Breast epithelium (tissue), 4 donors: ENCODE measurements around the gene EEF1E1. TPM values are rescaled to one million over a fixed set of nuclear protein-coding genes. Genes with fewer than 3 reads are reported as not detected.

Experiments used
- DNase-seq, 2 donors: peaks; one replicate each; pipeline ENCODE4 v3.0.0-alpha.2; 2019; ENCODE audit warnings: low spot score in 2 of 2
- H3K27ac ChIP-seq, 2 donors: fragments of 200-600 bp; sonication (generic) in 1 of 2; one replicate each; pipeline ENCODE4 v1.5.1; 2016 to 2019; ENCODE audit warnings: mild to moderate bottlenecking in 1 of 2
- H3K27me3 ChIP-seq, 2 donors: fragments of 200-600 bp; sonication (generic) in 1 of 2; one replicate each; pipeline versions ENCODE4 v1.5.1 to v1.6.0; 2017 to 2019; ENCODE audit warnings: control low read depth in 1 of 2, mild to moderate bottlenecking in 1 of 2
- H3K36me3 ChIP-seq: fragments of 200-600 bp; one replicate; pipeline ENCODE4 v1.5.1; 2019
- H3K4me1 ChIP-seq, 2 donors: fragments of 200-600 bp; sonication (generic); one replicate each; pipeline ENCODE4 v1.5.1; 2016 to 2019; ENCODE audit warnings: control low read depth in 1 of 2
- H3K4me3 ChIP-seq, 3 donors: fragments of 200-600 bp; sonication (generic); 1 replicate in 2 of 3; 2 replicates in 1 of 3; pipeline ENCODE4 v1.5.1; 2016 to 2019; ENCODE audit warnings: mild to moderate bottlenecking in 3 of 3, moderate library complexity in 2 of 3
- H3K9me3 ChIP-seq, 2 donors: fragments of 200-600 bp; sonication (generic) in 1 of 2; one replicate each; pipeline ENCODE4 v1.5.1; 2016 to 2019; ENCODE audit warnings: control low read depth in 1 of 2
- POLR2A ChIP-seq: fragments of 450-650 bp; IDR thresholded peaks from one replicate; pipeline ENCODE4 v1.6.1; 2016; ENCODE audit warnings: antibody characterized with exemption, mild to moderate bottlenecking, moderate library complexity
- POLR2AphosphoS5 ChIP-seq, 3 donors: sonication (generic); formaldehyde crosslinking; IDR thresholded peaks; one replicate each; pipeline ENCODE4 v1.6.1; 2017; ENCODE audit warnings: antibody characterized with exemption in 3 of 3
- intact Hi-C: fragments of 100-400 bp; cut with DNase I; formaldehyde crosslinking; loops from one replicate; pipeline ENCODE4 v1.15.1; 2023; ENCODE audit warnings: low total_unique reads
- total RNA-seq, 3 donors: library from RNA; depleted of rRNA; stranded (reverse); fragments of >200 nt; gene quantifications; one replicate each; pipeline ENCODE4 v1.1.0, GENCODE V29; 2016
- TF ChIP-seq, protein P1 (sequence below), 3 donors: fragments of 450-650 bp; IDR thresholded peaks; one replicate each; pipeline ENCODE4 v1.5.1; 2016 to 2017; ENCODE audit warnings: antibody characterized with exemption in 3 of 3, mild to moderate bottlenecking in 3 of 3, moderate library complexity in 3 of 3

EEF1E1 gene
- total RNA-seq, 3 donors from 2014 or later, result 18.9 to 48.5 (median 39.1) TPM

DNA sequence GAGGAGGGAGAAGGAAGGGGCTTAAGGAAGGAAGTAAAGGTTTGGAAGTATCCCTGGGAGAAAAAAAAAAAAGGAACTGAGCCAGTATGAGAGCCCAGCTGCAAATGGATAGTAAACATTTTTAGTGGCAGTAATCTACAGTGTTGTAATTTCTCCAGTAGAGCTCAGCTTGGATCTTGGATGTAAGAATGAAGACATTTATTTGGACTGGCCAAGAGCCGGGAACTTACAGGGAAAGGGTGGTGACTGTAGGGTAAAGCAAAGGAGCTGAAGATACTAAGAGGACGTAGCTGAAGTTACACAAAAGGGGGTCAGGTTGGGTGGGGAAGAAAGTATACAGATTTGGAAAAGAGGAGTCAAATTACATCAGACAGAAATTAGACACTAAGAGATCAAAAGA, 13.5 kb downstream of the EEF1E1 start:
- DNase-seq, result no peak
- intact Hi-C loops, result no loop called here
- Histone ChIP-seq H3K9me3 (no peaks in the 10 kb centered on the region), H3K4me3 (no peak overlapping the region), H3K27me3 (no peaks in the 10 kb centered on the region), H3K4me1 (no peaks in the 10 kb centered on the region), H3K36me3 (no peaks in the 10 kb centered on the region), H3K27ac (no peak overlapping the region)
- TF ChIP-seq POLR2A, result no peak
- TF ChIP-seq, protein P1, sequence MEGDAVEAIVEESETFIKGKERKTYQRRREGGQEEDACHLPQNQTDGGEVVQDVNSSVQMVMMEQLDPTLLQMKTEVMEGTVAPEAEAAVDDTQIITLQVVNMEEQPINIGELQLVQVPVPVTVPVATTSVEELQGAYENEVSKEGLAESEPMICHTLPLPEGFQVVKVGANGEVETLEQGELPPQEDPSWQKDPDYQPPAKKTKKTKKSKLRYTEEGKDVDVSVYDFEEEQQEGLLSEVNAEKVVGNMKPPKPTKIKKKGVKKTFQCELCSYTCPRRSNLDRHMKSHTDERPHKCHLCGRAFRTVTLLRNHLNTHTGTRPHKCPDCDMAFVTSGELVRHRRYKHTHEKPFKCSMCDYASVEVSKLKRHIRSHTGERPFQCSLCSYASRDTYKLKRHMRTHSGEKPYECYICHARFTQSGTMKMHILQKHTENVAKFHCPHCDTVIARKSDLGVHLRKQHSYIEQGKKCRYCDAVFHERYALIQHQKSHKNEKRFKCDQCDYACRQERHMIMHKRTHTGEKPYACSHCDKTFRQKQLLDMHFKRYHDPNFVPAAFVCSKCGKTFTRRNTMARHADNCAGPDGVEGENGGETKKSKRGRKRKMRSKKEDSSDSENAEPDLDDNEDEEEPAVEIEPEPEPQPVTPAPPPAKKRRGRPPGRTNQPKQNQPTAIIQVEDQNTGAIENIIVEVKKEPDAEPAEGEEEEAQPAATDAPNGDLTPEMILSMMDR (IDR thresholded peaks at IDR 0.05), result no peak
- TF ChIP-seq POLR2AphosphoS5 (IDR thresholded peaks at IDR 0.05), result no peak

DNA sequence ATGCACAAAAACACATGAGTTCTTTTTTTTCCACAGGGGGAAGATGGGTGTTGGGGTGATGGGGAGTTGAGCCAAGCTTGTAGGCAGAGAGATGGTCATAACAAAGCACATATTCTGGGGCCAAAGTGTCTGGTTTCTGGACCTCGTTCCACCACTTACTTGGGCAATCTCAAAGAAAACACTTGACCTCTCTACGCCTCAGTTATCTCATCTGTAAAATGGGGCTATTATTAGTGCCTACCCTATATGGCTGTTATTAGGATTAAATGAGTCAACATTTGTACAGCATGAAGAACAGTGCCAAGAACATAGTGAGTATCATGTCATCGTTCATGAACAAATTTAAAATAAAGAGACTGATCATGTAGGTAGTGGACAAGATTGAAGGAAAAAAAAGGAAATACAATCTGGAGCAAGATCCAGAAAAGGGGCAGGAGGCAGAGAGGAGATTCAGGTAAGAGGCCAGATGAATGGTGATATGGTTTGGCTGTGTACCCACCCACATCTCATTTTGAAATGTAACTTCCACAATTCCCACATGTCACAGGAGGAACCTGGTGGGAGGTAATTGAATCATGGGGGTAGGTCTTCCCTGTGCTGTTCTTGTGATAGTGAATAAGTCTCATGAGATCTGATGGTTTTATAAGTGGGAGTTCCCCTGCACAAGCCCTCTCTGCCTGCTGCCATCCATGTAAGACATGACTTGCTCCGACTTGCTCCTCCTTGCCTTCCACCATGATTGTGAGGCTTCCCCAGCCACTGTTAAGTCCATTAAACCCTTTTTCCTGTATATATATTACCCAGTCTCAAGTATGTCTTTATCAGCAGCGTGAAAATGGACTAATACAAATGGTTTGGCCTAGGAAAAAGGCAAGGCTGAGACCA, 14.2 kb downstream of the EEF1E1 start:
- Histone ChIP-seq H3K27me3 (no peaks in the 10 kb centered on the region), H3K27ac (no peak overlapping the region), H3K4me1 (no peaks in the 10 kb centered on the region), H3K36me3 (no peaks in the 10 kb centered on the region), H3K9me3 (no peaks in the 10 kb centered on the region), H3K4me3 (no peak overlapping the region)
- TF ChIP-seq POLR2A (no peak), POLR2AphosphoS5 (IDR thresholded peaks at IDR 0.05) (no peak)
- TF ChIP-seq, protein P1 (IDR thresholded peaks at IDR 0.05), result no peak
- intact Hi-C loops, result no loop called here
- DNase-seq, result no peak

DNA sequence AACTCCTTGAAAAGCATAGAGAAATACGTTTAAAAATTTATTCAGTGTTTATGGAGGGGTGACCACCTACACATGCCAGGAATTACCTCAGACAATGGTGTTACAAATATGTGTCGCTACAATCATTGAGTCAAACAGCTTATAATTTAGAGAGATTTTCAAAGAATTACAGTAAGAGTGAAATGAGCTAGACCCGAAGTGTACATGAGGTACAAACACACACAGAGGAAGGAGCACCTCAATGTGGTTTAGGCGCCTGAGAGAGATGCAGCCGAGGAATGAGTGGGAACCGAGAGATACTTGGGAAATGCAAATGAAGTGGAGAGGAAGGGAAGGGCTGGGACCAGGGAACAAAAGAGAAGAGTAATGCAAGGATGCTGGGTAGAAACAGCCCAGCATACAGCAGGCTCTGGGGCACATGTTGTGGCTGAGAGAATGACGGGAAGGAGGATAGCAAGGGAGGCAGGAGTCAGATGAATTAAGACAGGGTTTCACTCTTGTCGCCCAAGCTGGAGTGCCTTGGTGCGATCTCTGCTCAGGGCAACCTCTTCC, 15.5 kb downstream of the EEF1E1 start:
- DNase-seq, result no peak
- intact Hi-C loops, result no loop called here
- Histone ChIP-seq H3K9me3 (no peaks in the 10 kb centered on the region), H3K4me1 (no peaks in the 10 kb centered on the region), H3K4me3 (no peak overlapping the region), H3K36me3 (no peaks in the 10 kb centered on the region), H3K27ac (no peak overlapping the region), H3K27me3 (no peaks in the 10 kb centered on the region)
- TF ChIP-seq POLR2A, result no peak
- TF ChIP-seq, protein P1 (IDR thresholded peaks at IDR 0.05), result no peak
- TF ChIP-seq POLR2AphosphoS5 (IDR thresholded peaks at IDR 0.05), result no peak

DNA sequence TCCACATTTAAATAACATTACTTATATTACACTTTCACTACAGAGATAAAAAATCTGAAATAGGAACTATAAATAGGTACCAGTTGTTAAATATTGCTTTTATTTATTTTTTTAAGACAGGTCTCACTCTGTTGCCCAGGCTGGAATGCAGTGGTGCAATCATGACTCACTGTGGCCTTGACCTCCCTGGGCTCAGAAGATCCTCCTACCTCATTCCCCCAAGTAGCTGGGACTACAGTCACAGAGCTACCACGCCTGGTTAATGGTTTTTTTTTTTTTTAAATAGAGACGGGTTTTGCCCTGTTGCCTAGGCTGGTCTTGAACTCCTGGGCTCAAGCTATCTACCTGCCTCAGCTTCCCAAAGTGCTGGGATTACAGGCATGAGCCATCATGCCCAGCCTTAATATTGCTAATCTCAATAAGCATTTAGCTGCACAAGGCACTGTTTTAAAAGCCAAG, 17.3 kb downstream of the EEF1E1 start:
- no peaks in the 10 kb centered on the region for H3K27me3 ChIP-seq
- intact Hi-C loops, result no loop called here
- no peaks in the 10 kb centered on the region for H3K36me3 ChIP-seq
- no peak overlapping the region for H3K27ac ChIP-seq
- DNase-seq, result peak in 1 of 2 donors; percentile 25
- H3K4me1 ChIP-seq, result no peaks in the 10 kb centered on the region
- no peak overlapping the region for H3K4me3 ChIP-seq
- TF ChIP-seq POLR2A (no peak), POLR2AphosphoS5 (IDR thresholded peaks at IDR 0.05) (no peak)
- TF ChIP-seq, protein P1 (IDR thresholded peaks at IDR 0.05), result no peak
- H3K9me3 ChIP-seq, result no peaks in the 10 kb centered on the region

DNA sequence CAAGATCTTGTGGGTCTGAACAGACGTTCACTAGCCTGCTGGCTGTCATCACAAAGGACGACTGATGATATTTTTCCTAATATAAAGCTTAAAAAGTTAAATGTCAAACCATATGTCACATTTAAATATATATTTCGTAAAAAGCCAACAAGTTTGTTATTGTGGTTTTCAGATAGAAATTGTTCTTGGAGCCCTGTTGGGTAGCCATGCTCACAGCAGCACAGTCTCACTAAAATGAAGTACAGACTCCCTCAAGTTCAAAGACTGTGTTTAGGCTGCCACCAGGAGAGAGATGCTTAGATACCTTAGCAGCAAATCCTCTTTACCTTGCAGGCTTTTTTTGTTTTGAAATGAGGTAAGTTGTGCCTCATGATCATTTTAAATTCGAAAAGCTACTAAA, 17.8 kb downstream of the EEF1E1 start:
- no peak overlapping the region for H3K27ac ChIP-seq
- H3K36me3 ChIP-seq, result no peaks in the 10 kb centered on the region
- intact Hi-C loops, result no loop called here
- no peak overlapping the region for H3K4me3 ChIP-seq
- H3K4me1 ChIP-seq, result no peaks in the 10 kb centered on the region
- H3K27me3 ChIP-seq, result no peaks in the 10 kb centered on the region
- H3K9me3 ChIP-seq, result no peaks in the 10 kb centered on the region
- DNase-seq, result no peak
- TF ChIP-seq, protein P1 (IDR thresholded peaks at IDR 0.05), result no peak
- TF ChIP-seq POLR2A, result no peak
- no peak for TF ChIP-seq POLR2AphosphoS5 (IDR thresholded peaks at IDR 0.05)
